ENCODE data around the gene PIEZO2. TPM values are rescaled to one million over a fixed set of nuclear protein-coding genes. Genes with fewer than 3 reads are reported as not detected.

Gene PIEZO2
- total RNA-seq, 1 experiment from 2014 or later: 10.7 TPM

- TF ChIP-seq ATF3 (CRISPR knock-in tag; conservative IDR thresholded peaks at IDR 0.05): no peak
- no peak for TF ChIP-seq IRF2 (CRISPR knock-in tag; IDR thresholded peaks at IDR 0.05; ENCODE audit: borderline replicate concordance, low read depth)
These were observed 140.2 kb downstream of the PIEZO2 start (continued) for GRCh38 chr18:11009147-11009546.

GRCh38 chr18:11008505-11008904 is 140.9 kb downstream of the PIEZO2 start:
- no peak overlapping the region for H3K4me3 Mint-ChIP-seq
- ATAC-seq (no peak), DNase-seq (ENCODE audit: low spot score) (no peak)
- H3K4me1 Mint-ChIP-seq: peaks cover 13% of the 10 kb centered on the region
- H3K27ac Mint-ChIP-seq: no peak overlapping the region
- POLR2A ChIA-PET: no interaction called here
- no peaks in the 10 kb centered on the region; the same call in 1 of the 2 replicates for H3K9me3 Mint-ChIP-seq
- no peaks in the 10 kb centered on the region for H3K27me3 Mint-ChIP-seq (ENCODE audit: low read depth)
- TF ChIP-seq ZNF671 (CRISPR knock-in tag; IDR thresholded peaks at IDR 0.05) (no peak), NR1H2 (CRISPR knock-in tag; IDR thresholded peaks at IDR 0.05) (no peak), ZMAT4 (CRISPR knock-in tag; IDR thresholded peaks at IDR 0.05) (no peak), NFATC4 (CRISPR knock-in tag; IDR thresholded peaks at IDR 0.05) (no peak), IRF1 (CRISPR knock-in tag; IDR thresholded peaks at IDR 0.05) (no peak), ATF1 (CRISPR knock-in tag; IDR thresholded peaks at IDR 0.05) (no peak), E2F1 (CRISPR knock-in tag; IDR thresholded peaks at IDR 0.05) (no peak)
- no peaks in the 10 kb centered on the region for H3K36me3 Mint-ChIP-seq
- CTCF ChIA-PET: no interaction called here

DNA sequence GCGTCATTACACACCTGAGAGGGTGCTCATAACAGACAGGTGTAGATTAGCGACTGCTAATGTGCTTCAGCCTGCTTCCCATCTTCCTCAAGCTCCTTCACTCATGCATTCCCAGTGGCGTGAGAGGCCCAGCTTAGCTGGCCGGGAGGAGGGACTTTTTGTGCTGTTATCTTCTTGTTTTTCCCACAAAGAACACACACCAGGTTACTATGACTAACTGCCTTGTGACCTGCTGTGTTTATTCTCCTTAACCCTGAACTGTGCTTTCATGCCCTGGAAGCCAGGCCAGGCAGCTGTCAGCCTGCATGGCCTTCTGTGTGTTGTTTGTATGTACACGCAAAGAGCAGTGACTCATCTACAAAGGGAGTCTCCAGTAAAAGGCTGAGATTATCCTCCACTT is 143.8 kb downstream of the PIEZO2 start:
- H3K27ac Mint-ChIP-seq: no peak overlapping the region
- ChIA-PET CTCF (no interaction called here), POLR2A (no interaction called here)
- ATAC-seq: no peak
- DNase-seq (ENCODE audit: low spot score): no peak
- no peak overlapping the region for H3K4me3 Mint-ChIP-seq
- H3K36me3 Mint-ChIP-seq: no peaks in the 10 kb centered on the region
- no peaks in the 10 kb centered on the region for H3K27me3 Mint-ChIP-seq (ENCODE audit: low read depth)
- H3K9me3 Mint-ChIP-seq: no peaks in the 10 kb centered on the region
- no peak for TF ChIP-seq ZMAT4 (CRISPR knock-in tag; IDR thresholded peaks at IDR 0.05)
- no peak for TF ChIP-seq MYBL2 (CRISPR knock-in tag; IDR thresholded peaks at IDR 0.05)
- no peak for TF ChIP-seq ERG (CRISPR knock-in tag; IDR thresholded peaks at IDR 0.05)
- TF ChIP-seq, protein P1, sequence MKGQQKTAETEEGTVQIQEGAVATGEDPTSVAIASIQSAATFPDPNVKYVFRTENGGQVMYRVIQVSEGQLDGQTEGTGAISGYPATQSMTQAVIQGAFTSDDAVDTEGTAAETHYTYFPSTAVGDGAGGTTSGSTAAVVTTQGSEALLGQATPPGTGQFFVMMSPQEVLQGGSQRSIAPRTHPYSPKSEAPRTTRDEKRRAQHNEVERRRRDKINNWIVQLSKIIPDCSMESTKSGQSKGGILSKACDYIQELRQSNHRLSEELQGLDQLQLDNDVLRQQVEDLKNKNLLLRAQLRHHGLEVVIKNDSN (CRISPR knock-in tag; IDR thresholded peaks at IDR 0.05): no peak
- peak; percentile 72 for TF ChIP-seq GABPB1 (CRISPR knock-in tag; IDR thresholded peaks at IDR 0.05)
- TF ChIP-seq CREB1 (CRISPR knock-in tag; IDR thresholded peaks at IDR 0.05): no peak
- no peak for TF ChIP-seq MLX (CRISPR knock-in tag; IDR thresholded peaks at IDR 0.05)
- H3K4me1 Mint-ChIP-seq: peaks cover 22% of the 10 kb centered on the region

GRCh38 chr18:11004951-11005350 is 144.4 kb downstream of the PIEZO2 start:
- H3K36me3 Mint-ChIP-seq: no peaks in the 10 kb centered on the region
- H3K4me3 Mint-ChIP-seq: no peak overlapping the region
- POLR2A ChIA-PET: no interaction called here
- peaks cover 22% of the 10 kb centered on the region for H3K4me1 Mint-ChIP-seq
- no peaks in the 10 kb centered on the region for H3K9me3 Mint-ChIP-seq
- H3K27ac Mint-ChIP-seq: no peak overlapping the region
- DNase-seq (ENCODE audit: low spot score) (no peak), ATAC-seq (no peak)
- CTCF ChIA-PET: no interaction called here
- H3K27me3 Mint-ChIP-seq (ENCODE audit: low read depth): no peaks in the 10 kb centered on the region
- TF ChIP-seq GRHL2 (CRISPR knock-in tag; IDR thresholded peaks at IDR 0.05; ENCODE audit: insufficient replicate concordance, severe bottlenecking) (no peak), FOXJ3 (CRISPR knock-in tag; IDR thresholded peaks at IDR 0.05; ENCODE audit: borderline replicate concordance) (no peak), HMGA2 (CRISPR knock-in tag; IDR thresholded peaks at IDR 0.05) (no peak), KAT7 (CRISPR knock-in tag; IDR thresholded peaks at IDR 0.05; ENCODE audit: borderline replicate concordance) (no peak), ESRRA (CRISPR knock-in tag; IDR thresholded peaks at IDR 0.05; ENCODE audit: borderline replicate concordance) (no peak), ATF1 (CRISPR knock-in tag; IDR thresholded peaks at IDR 0.05) (no peak)
- TF ChIP-seq, protein P2, sequence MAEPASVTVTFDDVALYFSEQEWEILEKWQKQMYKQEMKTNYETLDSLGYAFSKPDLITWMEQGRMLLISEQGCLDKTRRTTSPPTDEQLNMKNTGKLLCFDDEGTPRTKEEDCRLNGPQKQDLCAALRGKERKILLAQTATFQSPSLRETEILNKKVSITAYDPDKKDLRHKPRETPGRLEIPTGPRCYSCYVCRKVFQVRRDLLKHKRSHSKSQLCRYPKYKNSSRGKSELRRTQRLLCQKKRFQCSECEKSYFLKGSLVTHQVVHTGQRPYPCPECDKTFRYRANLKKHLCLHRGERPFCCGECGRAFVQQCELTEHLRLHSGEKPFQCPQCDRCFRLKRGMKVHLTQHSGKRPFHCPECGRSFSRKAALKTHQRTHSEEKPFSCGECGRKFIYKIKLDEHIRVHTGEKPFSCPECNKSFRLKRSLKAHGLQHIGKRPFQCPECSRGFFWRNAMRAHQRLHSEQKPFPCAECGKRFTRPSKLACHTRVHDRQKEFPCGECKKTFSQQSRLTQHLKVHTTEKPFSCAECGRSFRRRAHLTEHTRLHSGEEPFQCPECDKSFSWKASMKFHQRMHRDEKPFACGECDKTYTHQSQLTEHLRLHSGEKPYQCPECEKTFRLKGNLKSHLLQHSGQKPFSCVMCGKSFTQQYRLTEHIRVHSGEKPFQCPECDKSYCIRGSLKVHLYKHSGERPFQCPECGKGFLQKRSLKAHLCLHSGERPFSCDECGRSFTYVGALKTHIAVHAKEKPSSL (CRISPR knock-in tag; conservative IDR thresholded peaks at IDR 0.05): no peak
- TF ChIP-seq, protein P3, sequence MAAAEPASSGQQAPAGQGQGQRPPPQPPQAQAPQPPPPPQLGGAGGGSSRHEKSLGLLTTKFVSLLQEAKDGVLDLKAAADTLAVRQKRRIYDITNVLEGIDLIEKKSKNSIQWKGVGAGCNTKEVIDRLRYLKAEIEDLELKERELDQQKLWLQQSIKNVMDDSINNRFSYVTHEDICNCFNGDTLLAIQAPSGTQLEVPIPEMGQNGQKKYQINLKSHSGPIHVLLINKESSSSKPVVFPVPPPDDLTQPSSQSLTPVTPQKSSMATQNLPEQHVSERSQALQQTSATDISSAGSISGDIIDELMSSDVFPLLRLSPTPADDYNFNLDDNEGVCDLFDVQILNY (CRISPR knock-in tag; IDR thresholded peaks at IDR 0.05): no peak
